ENCODE data around the gene DPYD.

- no peak for TF ChIP-seq SUZ12 (IDR thresholded peaks at IDR 0.05)
- no peak for TF ChIP-seq HDGF (IDR thresholded peaks at IDR 0.05; ENCODE audit: borderline replicate concordance)
- no peak for TF ChIP-seq SP1 (IDR thresholded peaks at IDR 0.05)
- no peak for TF ChIP-seq FOXK2 (IDR thresholded peaks at IDR 0.05)
- no peak for TF ChIP-seq CTBP1 (IDR thresholded peaks at IDR 0.05; ENCODE audit: borderline replicate concordance)
- no peak for TF ChIP-seq TARDBP (IDR thresholded peaks at IDR 0.05)
- no peak for TF ChIP-seq FOXM1 (IDR thresholded peaks at IDR 0.05; ENCODE audit: borderline replicate concordance)
- no peak for TF ChIP-seq ARNT (IDR thresholded peaks at IDR 0.05)
Observed at GRCh38 chr1:97047421-97047793, 873.4 kb downstream of the DPYD start.

Data from HEK293T (cell line).